Measurements from ENCODE around the gene RTF2. TPM values are rescaled to one million over a fixed set of nuclear protein-coding genes. Genes with fewer than 3 reads are reported as not detected.

Gene RTF2
- total RNA-seq, 4 donors from 2014 or later, result 54.3 to 74.1 (median 65.2) TPM

GRCh38 chr20:56440346-56441007, 27.9 kb upstream of the RTF2 start:
- Histone ChIP-seq H3K4me1 (no peaks in the 10 kb centered on the region), H3K9me3 (no peaks in the 10 kb centered on the region), H3K4me3 (no peak overlapping the region), H3K27ac (no peak overlapping the region), H3K27me3 (no peaks in the 10 kb centered on the region), H3K36me3 (no peaks in the 10 kb centered on the region)
- TF ChIP-seq CTCF (IDR thresholded peaks at IDR 0.05), result no peak
- no peak for TF ChIP-seq EP300 (IDR thresholded peaks at IDR 0.05)
- TF ChIP-seq POLR2A (IDR thresholded peaks at IDR 0.05), result no peak
- WGBS, 2 donors, result 84 to 85% methylated on average over 4 of the region's 4 CpGs
- DNase-seq (ENCODE audit: low spot score in 2 of 2), result no peak

GRCh38 chr20:56442389-56443365, 25.8 kb upstream of the RTF2 start:
- Histone ChIP-seq H3K9me3 (no peaks in the 10 kb centered on the region), H3K36me3 (no peaks in the 10 kb centered on the region), H3K4me1 (no peaks in the 10 kb centered on the region), H3K27me3 (no peaks in the 10 kb centered on the region), H3K27ac (no peak overlapping the region), H3K4me3 (no peak overlapping the region)
- WGBS, 2 donors, result 87% methylated on average over 17 of the region's 17 CpGs
- TF ChIP-seq EP300 (IDR thresholded peaks at IDR 0.05) (no peak), CTCF (IDR thresholded peaks at IDR 0.05) (no peak), POLR2A (IDR thresholded peaks at IDR 0.05) (no peak)
- DNase-seq (ENCODE audit: low spot score in 2 of 2), result no peak

- WGBS, 2 donors, result 63 to 69% methylated on average over 27 of the region's 27 CpGs
- Histone ChIP-seq H3K9me3 (no peaks in the 10 kb centered on the region), H3K27me3 (no peaks in the 10 kb centered on the region), H3K4me1 (no peaks in the 10 kb centered on the region), H3K27ac (no peak overlapping the region), H3K36me3 (no peaks in the 10 kb centered on the region), H3K4me3 (no peak overlapping the region)
- no peak for DNase-seq (ENCODE audit: low spot score in 2 of 2)
- TF ChIP-seq POLR2A (IDR thresholded peaks at IDR 0.05) (no peak), EP300 (IDR thresholded peaks at IDR 0.05) (no peak), CTCF (IDR thresholded peaks at IDR 0.05) (no peak)
Observed at GRCh38 chr20:56443654-56444540, 24.5 kb upstream of the RTF2 start.

- TF ChIP-seq CTCF (IDR thresholded peaks at IDR 0.05) (no peak), EP300 (IDR thresholded peaks at IDR 0.05) (no peak), POLR2A (IDR thresholded peaks at IDR 0.05) (no peak)
- H3K27ac ChIP-seq, result no peak overlapping the region
- no peaks in the 10 kb centered on the region for H3K27me3 ChIP-seq
- no peak overlapping the region for H3K4me3 ChIP-seq
- DNase-seq (ENCODE audit: low spot score in 2 of 2), result no peak
- H3K9me3 ChIP-seq, result no peaks in the 10 kb centered on the region
- WGBS, 2 donors, result 90 to 94% methylated on average over 3 of the region's 3 CpGs
- no peaks in the 10 kb centered on the region for H3K4me1 ChIP-seq
- H3K36me3 ChIP-seq, result no peaks in the 10 kb centered on the region
Observed at GRCh38 chr20:56445130-56445529, 23.3 kb upstream of the RTF2 start.

All from tibial nerve (tissue), 4 donors.